HG03095 (cell line): ENCODE measurements around the gene RPS6KA6.

ENCODE experiments used
- ATAC-seq: cut with Tn5 transposase; IDR thresholded peaks from one replicate; pipeline ENCODE4 v1.9.1; 2021; ENCODE audit warnings: moderate library complexity; ENCODE audit not compliant: unreplicated experiment

Gene RPS6KA6

GRCh38 chrX:84187533-84188319 is at the start of gene RPS6KA6:
Gene RPS6KA6 (minus strand): TSS chrX:84188199. CDS start chrX:84187899, 300 bp downstream.
- ATAC-seq: peak; percentile 43

DNA sequence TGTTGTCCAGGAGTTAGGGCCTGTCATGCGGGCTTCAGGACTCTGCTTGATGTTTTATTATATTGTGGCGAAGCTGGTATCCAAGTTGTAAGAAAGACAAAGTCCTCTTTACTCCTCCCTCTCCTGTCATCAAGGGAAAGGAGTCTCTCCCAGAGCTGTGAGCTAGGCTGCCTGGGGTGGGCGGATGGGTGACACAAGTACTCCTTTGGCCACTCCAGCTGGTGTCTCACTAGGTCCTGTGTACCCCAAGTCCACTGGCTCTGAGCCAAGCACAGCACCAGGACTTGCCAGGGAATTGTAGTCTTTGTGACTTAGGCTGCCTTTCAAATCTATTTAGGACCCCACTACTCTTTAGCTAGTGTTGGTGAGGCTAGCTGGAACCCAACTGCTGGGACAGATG is 36.7 kb upstream of the RPS6KA6 start:
- no peak for ATAC-seq

GRCh38 chrX:84223261-84223660 is 35.3 kb upstream of the RPS6KA6 start:
- ATAC-seq: no peak

DNA sequence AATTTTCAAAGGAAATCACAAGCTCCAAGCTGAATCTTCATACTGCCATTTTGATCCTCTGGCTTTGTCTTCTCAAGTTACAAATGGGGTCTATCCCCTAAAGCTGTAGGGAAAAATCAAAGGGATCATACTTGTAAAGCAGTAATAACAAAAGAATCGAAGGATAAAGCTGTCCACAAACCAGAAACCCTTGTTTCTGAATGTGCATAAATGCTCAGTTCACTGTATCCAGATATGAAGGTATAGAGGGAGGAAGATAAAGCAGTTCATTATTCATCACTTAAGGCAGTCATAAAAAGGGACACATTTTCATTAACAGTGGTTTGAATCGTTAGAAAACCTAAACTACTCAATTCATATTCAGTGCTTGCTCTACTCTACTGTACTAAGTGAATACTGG is 33.2 kb upstream of the RPS6KA6 start:
- ATAC-seq: no peak

DNA sequence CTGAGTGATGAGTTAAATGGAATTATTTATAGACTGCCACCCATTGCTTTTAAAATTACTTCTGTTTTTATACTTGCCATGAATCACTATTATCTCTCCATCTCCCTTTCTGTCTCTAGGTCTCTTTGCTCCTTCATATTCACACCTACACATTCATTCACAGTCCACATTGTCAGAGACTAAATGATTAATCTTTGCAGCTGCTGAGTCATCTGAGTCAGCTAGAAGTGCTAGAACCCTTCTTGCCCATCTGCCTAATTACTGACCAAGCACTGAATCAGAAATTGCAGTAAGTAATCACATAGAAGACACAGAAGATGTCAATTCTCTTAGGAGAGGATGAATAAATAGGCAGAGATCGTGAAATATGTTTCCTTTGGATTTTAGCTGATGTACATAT is 31.6 kb upstream of the RPS6KA6 start:
- no peak for ATAC-seq

GRCh38 chrX:84218726-84219125 is 30.7 kb upstream of the RPS6KA6 start:
- ATAC-seq: no peak

GRCh38 chrX:84216881-84217280 is 28.9 kb upstream of the RPS6KA6 start:
- no peak for ATAC-seq

DNA sequence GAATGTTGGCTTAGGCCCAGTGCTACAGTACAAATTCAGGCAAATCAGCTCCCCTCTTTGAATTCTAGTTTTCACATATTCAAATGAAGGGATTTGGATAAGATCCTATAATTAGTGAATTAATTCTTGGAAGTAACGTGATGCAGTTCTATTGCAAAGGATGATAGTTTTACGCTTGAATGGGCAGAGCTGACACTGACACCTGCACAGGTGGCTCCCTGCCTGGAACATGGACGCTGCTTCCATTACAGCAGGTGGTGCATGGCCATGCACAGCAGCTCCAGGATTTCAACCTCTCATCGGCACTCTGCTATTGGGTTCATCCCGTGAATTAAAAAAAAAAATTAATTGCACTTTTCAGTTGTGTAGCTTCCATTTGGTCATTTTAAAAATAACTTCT is 28.4 kb upstream of the RPS6KA6 start:
- no peak for ATAC-seq

GRCh38 chrX:84205276-84205675 is 17.3 kb upstream of the RPS6KA6 start:
- no peak for ATAC-seq

DNA sequence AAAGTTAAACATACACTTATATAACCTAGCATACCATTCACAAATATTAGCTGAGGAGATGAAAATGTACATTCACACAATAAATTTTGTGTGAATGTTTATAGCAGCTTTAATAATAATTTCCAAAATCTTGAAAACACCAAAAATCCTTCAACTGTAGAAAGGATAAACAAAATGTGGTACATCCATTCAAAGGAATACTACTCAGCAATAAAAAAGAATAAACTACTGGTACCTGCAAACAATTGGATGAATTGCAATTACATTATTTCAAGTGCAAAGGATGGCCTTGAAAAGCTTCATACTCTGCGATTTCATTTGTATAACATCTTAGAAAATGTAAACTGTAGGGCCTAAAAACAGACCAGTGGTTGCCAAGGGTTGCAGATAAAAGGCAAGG is 11.7 kb upstream of the RPS6KA6 start:
- ATAC-seq: no peak

DNA sequence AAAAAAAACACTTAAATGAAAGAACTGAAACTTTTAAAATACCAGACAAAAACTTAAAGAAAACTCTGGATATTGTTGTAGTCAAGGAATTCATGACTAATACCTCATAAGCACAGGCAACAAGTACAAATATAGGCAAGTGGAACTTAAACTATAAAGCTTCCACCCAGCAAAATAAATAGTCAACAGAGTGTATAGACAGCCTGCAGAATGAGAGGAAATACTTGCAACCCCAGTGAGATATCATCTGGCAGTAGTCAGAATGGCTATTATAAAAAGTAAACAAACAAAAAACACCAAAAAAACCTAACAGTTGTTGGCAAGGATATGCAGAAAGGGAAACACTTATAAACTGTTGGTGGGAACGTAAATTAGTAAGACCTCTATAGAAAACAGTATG is 9.6 kb upstream of the RPS6KA6 start:
- ATAC-seq: no peak

- ATAC-seq: no peak
These were observed 4.0 kb upstream of the RPS6KA6 start for GRCh38 chrX:84192006-84192405.

DNA sequence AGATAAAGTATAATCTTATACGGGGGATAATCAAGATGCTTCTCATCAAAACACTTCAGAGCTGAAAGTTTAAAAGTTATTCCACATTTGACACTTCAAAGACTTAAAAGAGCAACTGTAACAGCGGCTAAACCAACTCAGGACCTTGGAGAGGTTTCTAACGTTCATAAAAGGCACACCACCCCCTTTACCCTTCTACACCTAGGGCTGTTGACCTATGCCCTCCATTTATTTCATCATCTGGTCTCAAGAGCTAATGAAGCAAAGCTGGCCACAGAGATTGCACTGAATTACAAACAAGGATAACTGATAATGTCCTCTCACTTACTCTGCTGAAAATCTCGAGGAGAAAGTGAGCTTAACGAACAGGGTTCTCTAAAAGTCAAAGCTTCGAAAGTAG is 1.1 kb upstream of the RPS6KA6 start:
- ATAC-seq: no peak

GRCh38 chrX:84188320-84188834 is 378 bp upstream of the RPS6KA6 start:
- peak; percentile 64 for ATAC-seq

DNA sequence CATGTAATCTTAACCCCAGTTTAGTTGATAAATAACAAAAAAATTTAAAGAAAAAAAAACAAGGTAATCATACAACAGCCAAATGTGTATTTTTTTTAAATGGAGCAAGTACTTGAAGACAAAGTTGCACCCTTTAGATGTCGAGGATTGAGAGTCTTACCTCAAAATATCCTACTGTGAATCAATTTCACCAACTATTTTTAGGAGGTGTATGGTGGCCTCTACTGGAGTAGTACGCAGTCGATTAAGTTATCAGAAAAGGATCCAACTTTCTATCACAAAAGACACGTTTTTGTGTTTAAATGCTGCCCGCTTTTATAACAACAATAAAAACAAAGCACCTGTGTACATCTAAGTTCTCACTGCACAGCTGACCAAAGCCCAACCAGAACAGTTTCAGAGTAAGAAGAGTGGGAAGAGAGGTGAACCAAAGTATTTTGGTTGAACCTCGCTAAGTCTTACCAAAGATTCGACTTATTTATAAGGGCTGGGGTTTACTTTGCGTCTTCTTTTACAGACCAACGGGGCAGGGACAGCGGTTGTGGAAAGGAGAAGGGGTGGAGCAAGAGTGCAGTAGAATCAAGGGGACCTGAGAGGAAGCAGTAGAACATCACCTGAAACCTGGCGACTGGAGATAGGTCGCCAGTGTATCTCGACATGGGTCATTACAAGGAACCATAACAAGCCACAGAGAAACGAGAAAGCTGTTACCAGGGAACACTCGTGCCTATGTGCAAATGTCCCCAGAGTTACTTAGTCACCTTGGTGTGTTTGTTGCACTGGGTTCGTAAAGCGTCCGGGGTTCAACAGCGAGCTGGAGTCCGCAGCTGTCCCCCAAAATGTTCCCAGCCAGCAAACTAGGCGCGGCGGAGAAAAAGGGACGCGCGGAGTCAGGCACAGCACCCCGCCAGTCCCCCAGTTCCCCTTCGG is 1.1 kb downstream of the RPS6KA6 start:
- peak; percentile 35 for ATAC-seq

DNA sequence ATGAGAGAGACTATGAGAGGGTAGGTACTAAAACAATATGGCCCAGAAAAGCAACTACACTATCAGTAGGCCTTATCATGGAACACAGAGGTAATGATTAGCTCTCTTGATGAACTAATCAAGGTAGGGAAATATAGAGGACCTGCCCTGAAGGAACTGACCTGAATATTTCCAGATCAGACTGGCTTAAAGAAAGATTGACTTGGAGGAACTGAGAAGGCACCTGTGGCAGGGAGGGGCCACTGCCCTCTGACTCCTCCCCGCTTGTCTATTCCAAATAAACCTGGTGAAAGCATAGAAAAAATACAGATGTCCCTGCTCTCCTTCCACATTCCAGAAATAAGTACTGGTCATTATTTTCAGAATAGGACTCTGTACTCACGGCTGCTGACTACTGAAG is 5.5 kb downstream of the RPS6KA6 start:
- no peak for ATAC-seq

DNA sequence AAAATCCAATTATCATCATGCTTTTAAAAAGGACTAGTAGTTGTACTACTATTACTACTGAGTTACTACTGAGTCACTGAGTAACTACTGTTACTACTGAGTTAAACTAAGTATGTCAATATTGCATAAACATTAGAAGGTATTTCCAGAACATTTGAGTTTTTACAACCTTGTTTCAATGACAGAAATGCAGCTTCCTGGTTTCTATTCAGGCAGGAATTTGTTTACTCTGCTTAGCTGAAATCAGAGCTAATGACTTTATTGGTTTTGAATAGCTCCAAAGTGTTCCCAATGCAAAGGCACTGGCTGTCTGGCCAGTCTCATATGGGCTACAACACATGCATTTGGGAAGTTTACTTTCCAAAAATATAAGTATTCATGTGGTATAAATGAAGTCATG is 12.0 kb downstream of the RPS6KA6 start:
- no peak for ATAC-seq

DNA sequence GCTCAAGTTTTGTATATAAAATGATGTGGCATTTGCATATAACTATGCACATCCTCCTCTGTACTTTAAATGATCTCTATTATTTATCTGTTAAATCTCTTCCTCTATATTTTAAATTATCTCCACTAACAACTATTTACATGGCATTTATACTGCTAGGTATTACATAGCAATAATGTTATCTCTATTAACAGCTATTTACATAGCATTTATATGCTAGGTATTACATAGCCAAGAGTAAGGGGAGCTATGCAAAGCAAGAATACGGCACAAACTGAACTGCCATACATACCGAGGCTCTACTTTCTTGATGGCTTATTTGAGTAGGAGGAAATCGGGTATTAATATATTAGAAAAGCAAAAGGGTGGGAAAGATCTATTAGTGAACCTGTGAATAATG is 12.7 kb downstream of the RPS6KA6 start:
- ATAC-seq: no peak

DNA sequence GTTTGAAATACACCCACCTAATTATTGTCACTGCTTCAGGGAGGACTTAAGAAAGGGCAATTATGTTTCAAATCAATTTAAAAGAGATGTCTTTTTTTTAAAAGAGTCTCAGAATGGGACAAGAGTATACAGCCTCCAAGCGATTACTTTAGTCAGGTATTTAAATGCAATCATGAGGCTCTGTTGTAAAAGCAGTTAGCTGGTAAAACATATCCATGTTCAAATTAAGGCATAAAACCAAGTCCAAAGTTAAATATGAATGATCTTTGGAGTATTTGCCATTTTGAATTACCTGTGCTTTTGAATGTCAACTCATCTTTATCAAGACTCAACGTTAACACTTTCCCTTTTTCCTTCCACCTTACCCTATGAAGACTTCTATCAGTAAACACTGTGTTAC is 13.7 kb downstream of the RPS6KA6 start:
- no peak for ATAC-seq

DNA sequence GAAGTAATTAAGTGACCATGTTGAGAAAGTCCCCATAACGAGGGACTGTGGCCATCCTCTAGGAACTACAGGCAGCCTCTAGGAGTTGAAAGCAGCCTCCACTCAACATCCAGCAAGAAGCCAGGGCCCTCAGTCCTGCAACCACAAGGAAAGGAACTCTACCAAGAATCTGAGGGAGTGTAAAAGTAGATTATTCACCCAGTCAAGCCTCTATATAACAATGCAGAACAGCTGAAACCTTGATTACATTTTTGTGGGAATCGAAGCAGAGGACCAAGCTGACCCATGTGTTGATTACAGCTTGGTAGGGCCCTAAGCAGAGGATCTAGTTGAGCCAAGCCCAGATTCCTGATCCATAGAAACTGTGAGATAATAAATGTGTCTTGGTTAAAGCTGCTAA is 17.1 kb downstream of the RPS6KA6 start:
- ATAC-seq: no peak

GRCh38 chrX:84168574-84168973 is 19.4 kb downstream of the RPS6KA6 start:
- ATAC-seq: no peak

DNA sequence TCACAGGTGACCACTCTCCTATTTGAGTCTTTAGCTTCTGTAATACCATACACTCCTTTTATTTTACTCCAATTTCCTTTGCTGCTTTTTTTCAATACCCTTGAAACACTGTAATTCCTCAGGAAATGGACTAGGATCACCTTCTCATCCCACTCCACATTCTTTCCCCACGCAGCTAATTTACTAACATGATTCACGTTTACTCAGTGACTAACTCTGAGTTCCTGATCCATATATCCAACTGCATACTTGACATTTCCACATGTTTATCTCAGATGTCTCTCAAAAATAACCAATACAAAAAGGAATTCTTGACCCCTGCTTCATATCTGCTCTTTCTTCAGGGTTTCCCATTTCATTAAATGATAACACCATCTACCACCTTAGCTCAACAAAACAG is 19.9 kb downstream of the RPS6KA6 start:
- no peak for ATAC-seq
